ENCODE measurements around the gene SLC5A6. TPM values are rescaled to one million over a fixed set of nuclear protein-coding genes. Genes with fewer than 3 reads are reported as not detected.

Gene SLC5A6
- total and polyA plus RNA-seq, 2 of the 8 experiments (the other 6 are each of a cell fraction or from before 2014, with no cell fraction given): 118 to 183 TPM

GRCh38 chr2:27212626-27213471, 781 bp upstream of the SLC5A6 start (continued):
- TF ChIP-seq FOSL1 (IDR thresholded peaks at IDR 0.05; ENCODE audit: insufficient read depth, low read depth, low read length) (no peak), POLR2A (IDR thresholded peaks at IDR 0.05; ENCODE audit: control extremely low read depth in 1 of 2, low read depth in 2 of 2, low read length in 2 of 2) (no peak; a peak in 1 of 3 replicates), BACH1 (IDR thresholded peaks at IDR 0.05; ENCODE audit: low read length) (no peak)
